Breast epithelium (tissue), 3 donors: ENCODE data around the gene MORN1.

ENCODE experiments used
- POLR2A ChIP-seq: fragments of 450-650 bp; IDR thresholded peaks from one replicate; pipeline ENCODE4 v1.6.1; 2016; ENCODE audit warnings: antibody characterized with exemption, mild to moderate bottlenecking, moderate library complexity
- POLR2AphosphoS5 ChIP-seq, 3 donors: sonication (generic); formaldehyde crosslinking; IDR thresholded peaks; one replicate each; pipeline ENCODE4 v1.6.1; 2017; ENCODE audit warnings: antibody characterized with exemption in 3 of 3
- TF ChIP-seq, protein P1 (sequence below), 3 donors: fragments of 450-650 bp; IDR thresholded peaks; one replicate each; pipeline ENCODE4 v1.5.1; 2016 to 2017; ENCODE audit warnings: antibody characterized with exemption in 3 of 3, mild to moderate bottlenecking in 3 of 3, moderate library complexity in 3 of 3

- TF ChIP-seq, protein P1, sequence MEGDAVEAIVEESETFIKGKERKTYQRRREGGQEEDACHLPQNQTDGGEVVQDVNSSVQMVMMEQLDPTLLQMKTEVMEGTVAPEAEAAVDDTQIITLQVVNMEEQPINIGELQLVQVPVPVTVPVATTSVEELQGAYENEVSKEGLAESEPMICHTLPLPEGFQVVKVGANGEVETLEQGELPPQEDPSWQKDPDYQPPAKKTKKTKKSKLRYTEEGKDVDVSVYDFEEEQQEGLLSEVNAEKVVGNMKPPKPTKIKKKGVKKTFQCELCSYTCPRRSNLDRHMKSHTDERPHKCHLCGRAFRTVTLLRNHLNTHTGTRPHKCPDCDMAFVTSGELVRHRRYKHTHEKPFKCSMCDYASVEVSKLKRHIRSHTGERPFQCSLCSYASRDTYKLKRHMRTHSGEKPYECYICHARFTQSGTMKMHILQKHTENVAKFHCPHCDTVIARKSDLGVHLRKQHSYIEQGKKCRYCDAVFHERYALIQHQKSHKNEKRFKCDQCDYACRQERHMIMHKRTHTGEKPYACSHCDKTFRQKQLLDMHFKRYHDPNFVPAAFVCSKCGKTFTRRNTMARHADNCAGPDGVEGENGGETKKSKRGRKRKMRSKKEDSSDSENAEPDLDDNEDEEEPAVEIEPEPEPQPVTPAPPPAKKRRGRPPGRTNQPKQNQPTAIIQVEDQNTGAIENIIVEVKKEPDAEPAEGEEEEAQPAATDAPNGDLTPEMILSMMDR (IDR thresholded peaks at IDR 0.05): peak in 1 of 3 donors; percentile 4
- TF ChIP-seq POLR2A: no peak
- peak in 2 of 3 donors; percentile 45 to 85 for TF ChIP-seq POLR2AphosphoS5 (IDR thresholded peaks at IDR 0.05)
Measured at GRCh38 chr1:2330519-2331199, 60.7 kb downstream of the MORN1 start.
